GM18519 (cell line): ENCODE data around the gene PTPRU.

ENCODE experiments used
- ATAC-seq: cut with Tn5 transposase; IDR thresholded peaks from one replicate; pipeline ENCODE4 v1.9.1; 2021; ENCODE audit warnings: mild to moderate bottlenecking, moderate library complexity; ENCODE audit not compliant: unreplicated experiment, low FRiP score

The PTPRU gene

GRCh38 chr1:29243023-29243870 lies 6.9 kb downstream of the PTPRU start:
- ATAC-seq: no peak

GRCh38 chr1:29243871-29244200 lies 7.5 kb downstream of the PTPRU start:
- no peak for ATAC-seq

GRCh38 chr1:29245261-29245660 lies 8.9 kb downstream of the PTPRU start:
- ATAC-seq: no peak

GRCh38 chr1:29245876-29246275 lies 9.6 kb downstream of the PTPRU start:
- ATAC-seq: no peak

- ATAC-seq: no peak
Measured at GRCh38 chr1:29247044-29247443, 10.7 kb downstream of the PTPRU start.

- no peak for ATAC-seq
Measured at GRCh38 chr1:29247571-29248273, 11.4 kb downstream of the PTPRU start.

- ATAC-seq: no peak
Measured at GRCh38 chr1:29248409-29248808, 12.1 kb downstream of the PTPRU start.

- no peak for ATAC-seq
Measured at GRCh38 chr1:29249170-29249691, 12.9 kb downstream of the PTPRU start.

GRCh38 chr1:29249951-29250581 lies 13.7 kb downstream of the PTPRU start:
- no peak for ATAC-seq

- no peak for ATAC-seq
Measured at GRCh38 chr1:29251164-29252124, 15.1 kb downstream of the PTPRU start.

GRCh38 chr1:29253180-29253579 lies 16.9 kb downstream of the PTPRU start:
- no peak for ATAC-seq

GRCh38 chr1:29254346-29254745 lies 18.0 kb downstream of the PTPRU start:
- ATAC-seq: no peak

- no peak for ATAC-seq
Measured at GRCh38 chr1:29255134-29255666, 18.9 kb downstream of the PTPRU start.

- ATAC-seq: no peak
Measured at GRCh38 chr1:29256394-29256793, 20.1 kb downstream of the PTPRU start.

- ATAC-seq: no peak
Measured at GRCh38 chr1:29256979-29257804, 20.9 kb downstream of the PTPRU start.

GRCh38 chr1:29258189-29258975 lies 22.1 kb downstream of the PTPRU start:
- ATAC-seq: no peak

GRCh38 chr1:29258976-29259801 lies 22.9 kb downstream of the PTPRU start:
- no peak for ATAC-seq
